Measurements from ENCODE around the gene KLHL22. TPM values are rescaled to one million over a fixed set of nuclear protein-coding genes. Genes with fewer than 3 reads are reported as not detected.

The KLHL22 gene
- total RNA-seq, 4 donors from 2014 or later: 24.1 to 32.2 (median 28.4) TPM

DNA sequence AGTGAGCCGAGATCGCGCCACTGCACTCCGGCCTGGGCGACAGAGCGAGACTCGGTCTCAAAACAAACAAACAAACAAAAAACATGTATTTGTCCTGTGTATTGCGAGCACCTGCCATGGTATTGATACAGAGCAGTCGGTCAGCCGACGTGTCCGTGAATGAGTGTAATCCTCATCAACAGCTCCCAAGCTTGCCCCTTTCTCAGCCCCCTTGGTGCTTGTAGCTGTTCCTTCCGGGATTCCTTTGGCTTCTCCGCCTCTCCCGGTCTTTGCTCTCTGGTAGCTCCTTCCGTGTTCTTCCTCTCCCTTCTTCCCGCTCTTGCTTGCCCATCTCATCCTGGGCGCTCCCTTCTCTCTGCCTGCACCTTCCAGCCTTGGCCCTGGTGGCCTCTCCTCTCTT is 90.7 kb downstream of the KLHL22 start:
- H3K27me3 ChIP-seq: no peaks in the 10 kb centered on the region
- peaks cover 0 to 11% of the 10 kb centered on the region in 2 donors for H3K36me3 ChIP-seq
- H3K4me3 ChIP-seq: no peak overlapping the region
- DNase-seq (no peak), ATAC-seq (no peak)
- TF ChIP-seq, protein P1, sequence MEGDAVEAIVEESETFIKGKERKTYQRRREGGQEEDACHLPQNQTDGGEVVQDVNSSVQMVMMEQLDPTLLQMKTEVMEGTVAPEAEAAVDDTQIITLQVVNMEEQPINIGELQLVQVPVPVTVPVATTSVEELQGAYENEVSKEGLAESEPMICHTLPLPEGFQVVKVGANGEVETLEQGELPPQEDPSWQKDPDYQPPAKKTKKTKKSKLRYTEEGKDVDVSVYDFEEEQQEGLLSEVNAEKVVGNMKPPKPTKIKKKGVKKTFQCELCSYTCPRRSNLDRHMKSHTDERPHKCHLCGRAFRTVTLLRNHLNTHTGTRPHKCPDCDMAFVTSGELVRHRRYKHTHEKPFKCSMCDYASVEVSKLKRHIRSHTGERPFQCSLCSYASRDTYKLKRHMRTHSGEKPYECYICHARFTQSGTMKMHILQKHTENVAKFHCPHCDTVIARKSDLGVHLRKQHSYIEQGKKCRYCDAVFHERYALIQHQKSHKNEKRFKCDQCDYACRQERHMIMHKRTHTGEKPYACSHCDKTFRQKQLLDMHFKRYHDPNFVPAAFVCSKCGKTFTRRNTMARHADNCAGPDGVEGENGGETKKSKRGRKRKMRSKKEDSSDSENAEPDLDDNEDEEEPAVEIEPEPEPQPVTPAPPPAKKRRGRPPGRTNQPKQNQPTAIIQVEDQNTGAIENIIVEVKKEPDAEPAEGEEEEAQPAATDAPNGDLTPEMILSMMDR (IDR thresholded peaks at IDR 0.05 in 4 of 5, conservative IDR thresholded peaks at IDR 0.05 in 1 of 5): no peak
- TF ChIP-seq POLR2A (IDR thresholded peaks at IDR 0.05): no peak
- no peak overlapping the region for H3K27ac ChIP-seq
- H3K4me1 ChIP-seq: no peaks in the 10 kb centered on the region
- no peaks in the 10 kb centered on the region for H3K9me3 ChIP-seq
- intact Hi-C loops (cut with DNase I; ENCODE audit: low total_unique reads) (no loop called here), in situ Hi-C loops (cut with MboI; ENCODE audit: low sequenced_read_pairs in 4 of 4) (loop anchor here in 2 of 4 donors (25.0 kb wide), 1 partner anchor 282 kb away; no protein-coding TSS in a partner anchor)

DNA sequence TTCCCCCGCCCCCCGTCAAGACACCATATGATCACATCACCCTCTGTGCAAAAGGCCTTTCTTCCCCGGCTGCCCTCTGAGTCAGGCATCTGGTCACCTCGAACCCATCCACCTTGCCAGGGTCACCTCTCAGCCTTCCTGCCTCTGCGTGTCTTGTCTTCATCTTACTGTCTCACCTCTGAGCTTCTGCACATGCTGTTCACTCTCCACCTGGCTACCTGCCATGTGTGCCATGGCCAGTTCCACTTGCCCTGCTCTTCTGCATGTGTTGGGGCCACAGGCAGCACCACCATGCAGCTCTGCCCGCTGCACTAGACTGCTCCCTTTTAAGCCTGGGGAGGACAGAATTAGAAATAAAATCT is 91.8 kb downstream of the KLHL22 start:
- Histone ChIP-seq H3K36me3 (peaks cover 0 to 11% of the 10 kb centered on the region in 2 donors), H3K9me3 (no peaks in the 10 kb centered on the region), H3K4me1 (no peaks in the 10 kb centered on the region), H3K27me3 (no peaks in the 10 kb centered on the region), H3K4me3 (no peak overlapping the region), H3K27ac (no peak overlapping the region)
- TF ChIP-seq, protein P1 (IDR thresholded peaks at IDR 0.05 in 4 of 5, conservative IDR thresholded peaks at IDR 0.05 in 1 of 5): no peak
- TF ChIP-seq POLR2A (IDR thresholded peaks at IDR 0.05): no peak
- in situ Hi-C loops (cut with MboI; ENCODE audit: low sequenced_read_pairs in 4 of 4) (loop anchor here in 2 of 4 donors (25.0 kb wide), 1 partner anchor 284 kb away; no protein-coding TSS in a partner anchor), intact Hi-C loops (cut with DNase I; ENCODE audit: low total_unique reads) (no loop called here)
- DNase-seq: no peak
- no peak for ATAC-seq

DNA sequence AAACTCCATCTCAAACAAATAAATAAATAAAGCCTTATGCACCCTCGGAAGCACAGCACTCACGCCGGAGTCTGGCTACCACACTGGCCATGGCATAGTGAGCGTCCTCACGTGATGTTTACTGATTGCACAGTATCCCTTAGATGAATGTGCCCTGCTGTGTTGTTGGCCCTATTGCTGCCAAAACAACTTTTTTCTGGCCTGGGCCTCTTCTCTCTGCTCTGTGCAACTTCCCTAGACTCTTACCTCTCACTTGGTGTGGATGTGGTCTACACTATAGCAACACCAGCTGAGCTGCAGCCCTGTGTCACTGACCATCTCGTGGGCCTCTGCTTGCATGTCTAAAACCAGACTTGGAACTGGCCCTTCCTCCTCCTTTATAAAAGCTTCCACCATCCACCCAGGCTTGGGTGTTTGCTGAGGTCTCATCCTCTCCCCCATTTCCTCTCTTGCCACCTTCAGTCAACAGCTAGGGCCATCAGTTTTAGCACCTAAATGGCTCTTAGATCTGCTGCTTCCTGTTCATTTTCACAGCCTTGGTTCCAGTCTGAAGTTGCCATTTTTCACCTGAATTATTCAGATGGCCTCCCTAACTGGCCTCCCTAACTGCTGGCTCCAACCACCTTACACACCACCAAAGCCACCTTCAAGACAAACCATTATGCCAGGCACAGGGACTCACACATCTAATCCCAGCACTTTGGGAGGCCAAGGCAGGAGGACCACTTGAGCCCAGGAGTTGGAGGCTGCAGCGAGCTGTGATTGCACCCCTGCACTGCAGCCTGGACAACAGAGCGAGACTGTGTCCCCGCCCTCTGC is 92.4 kb downstream of the KLHL22 start:
- DNase-seq (no peak), ATAC-seq (no peak)
- peaks cover 0 to 11% of the 10 kb centered on the region in 2 donors for H3K36me3 ChIP-seq
- no peaks in the 10 kb centered on the region for H3K4me1 ChIP-seq
- intact Hi-C loops (cut with DNase I; ENCODE audit: low total_unique reads): no loop called here
- TF ChIP-seq, protein P1 (IDR thresholded peaks at IDR 0.05 in 4 of 5, conservative IDR thresholded peaks at IDR 0.05 in 1 of 5): no peak
- no peak for TF ChIP-seq POLR2A (IDR thresholded peaks at IDR 0.05)
- no peak overlapping the region for H3K27ac ChIP-seq
- in situ Hi-C loops (cut with MboI; ENCODE audit: low sequenced_read_pairs in 4 of 4): loop anchor here in 2 of 4 donors (25.0 kb wide), 1 partner anchor 284 kb away; no protein-coding TSS in a partner anchor
- no peaks in the 10 kb centered on the region for H3K9me3 ChIP-seq
- H3K4me3 ChIP-seq: no peak overlapping the region
- H3K27me3 ChIP-seq: no peaks in the 10 kb centered on the region

DNA sequence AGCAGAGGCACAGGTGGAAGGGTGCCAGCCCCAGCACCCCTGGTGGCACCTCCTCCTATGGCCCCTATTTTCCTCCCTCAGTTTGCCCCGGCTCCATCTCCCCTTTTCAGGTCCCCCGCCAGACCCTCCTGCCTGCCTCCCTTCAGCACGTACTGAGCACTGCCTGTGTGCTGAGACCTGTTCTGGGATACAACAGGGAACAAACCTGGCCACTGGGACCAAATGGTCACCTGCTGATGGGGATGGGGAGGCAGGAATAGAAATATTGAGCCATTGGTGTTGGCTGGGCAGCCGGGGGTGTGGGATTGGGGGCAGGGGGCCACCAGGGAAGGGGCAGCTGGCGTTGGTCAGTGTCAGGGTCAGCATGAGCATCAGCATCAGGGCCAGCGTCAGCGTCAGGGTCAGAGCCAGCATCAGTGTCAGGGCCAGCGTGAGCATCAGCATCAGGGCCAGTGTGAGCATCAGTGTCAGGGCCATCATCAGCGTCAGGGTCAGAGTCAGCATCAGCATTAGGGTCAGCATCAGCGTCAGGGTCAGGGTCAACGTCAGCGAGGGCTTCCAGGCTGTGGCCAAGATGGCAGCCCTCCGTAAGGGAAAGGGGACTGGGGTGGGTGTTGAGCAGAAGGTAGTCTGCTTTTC is 94.1 kb downstream of the KLHL22 start:
- no peak overlapping the region for H3K27ac ChIP-seq
- no peak for DNase-seq
- H3K9me3 ChIP-seq: no peaks in the 10 kb centered on the region
- peaks cover 0 to 10% of the 10 kb centered on the region in 2 donors for H3K36me3 ChIP-seq
- H3K4me1 ChIP-seq: no peaks in the 10 kb centered on the region
- in situ Hi-C loops (cut with MboI; ENCODE audit: low sequenced_read_pairs in 4 of 4): loop anchor here in 2 of 4 donors (25.0 kb wide), 1 partner anchor 286 kb away; no protein-coding TSS in a partner anchor
- intact Hi-C loops (cut with DNase I; ENCODE audit: low total_unique reads): no loop called here
- H3K27me3 ChIP-seq: no peaks in the 10 kb centered on the region
- ATAC-seq: no peak
- TF ChIP-seq, protein P1 (IDR thresholded peaks at IDR 0.05 in 4 of 5, conservative IDR thresholded peaks at IDR 0.05 in 1 of 5): no peak
- no peak for TF ChIP-seq POLR2A (IDR thresholded peaks at IDR 0.05)
- no peak overlapping the region for H3K4me3 ChIP-seq

All from gastrocnemius medialis (tissue), 4 donors.